IPS DF 4.7 (cell line): ENCODE measurements around the gene CACNA1C.
"Not testable (repeated sequence)": the region's sequence is repeated elsewhere in the genome, so short reads cannot be mapped to it uniquely, and the experiment has no call there.

ENCODE experiments used
- DNase-seq: peaks from one replicate; pipeline ENCODE4 v3.0.0-alpha.2; 2013; ENCODE audit warnings: low spot score; ENCODE audit errors: extremely low read depth

The CACNA1C gene

DNA sequence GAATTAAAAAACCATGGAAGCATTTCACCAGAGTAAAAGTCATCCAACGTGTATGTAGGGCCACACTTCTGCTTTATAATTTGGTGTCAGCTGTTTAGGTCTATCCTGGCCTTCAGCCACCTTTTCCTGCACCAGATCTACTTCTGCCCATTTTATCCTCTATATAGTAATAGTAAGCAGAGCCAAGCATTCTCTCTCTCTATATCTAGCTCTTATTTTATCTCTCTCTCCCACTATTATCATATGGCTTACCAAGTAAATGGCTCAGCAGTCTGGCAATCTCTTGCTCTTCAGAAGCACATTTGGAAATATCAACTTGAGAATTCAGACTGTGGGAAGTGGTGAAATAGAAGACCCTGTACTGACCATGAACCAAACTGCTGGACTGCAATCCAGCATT, 657.9 kb downstream of the CACNA1C start:
- DNase-seq: no peak

DNA sequence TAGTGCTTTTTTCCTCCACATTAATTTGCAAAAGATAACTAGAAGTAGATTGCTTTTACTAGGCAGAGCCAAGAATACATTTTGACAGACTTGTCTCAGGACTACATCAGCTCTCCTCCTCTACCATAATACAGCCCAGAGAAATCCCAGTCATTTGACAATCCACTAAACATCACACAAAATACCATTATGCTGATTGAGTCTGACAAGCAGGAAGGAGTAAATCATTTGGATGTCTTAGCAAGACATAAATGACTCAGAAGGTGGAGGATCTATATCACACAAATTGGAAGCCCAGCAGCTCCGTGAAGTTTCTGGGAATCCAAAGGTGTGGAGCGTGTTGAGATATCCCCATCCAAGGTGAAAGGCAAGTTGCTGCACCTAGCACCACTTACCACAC, 666.6 kb downstream of the CACNA1C start:
- no peak for DNase-seq

DNA sequence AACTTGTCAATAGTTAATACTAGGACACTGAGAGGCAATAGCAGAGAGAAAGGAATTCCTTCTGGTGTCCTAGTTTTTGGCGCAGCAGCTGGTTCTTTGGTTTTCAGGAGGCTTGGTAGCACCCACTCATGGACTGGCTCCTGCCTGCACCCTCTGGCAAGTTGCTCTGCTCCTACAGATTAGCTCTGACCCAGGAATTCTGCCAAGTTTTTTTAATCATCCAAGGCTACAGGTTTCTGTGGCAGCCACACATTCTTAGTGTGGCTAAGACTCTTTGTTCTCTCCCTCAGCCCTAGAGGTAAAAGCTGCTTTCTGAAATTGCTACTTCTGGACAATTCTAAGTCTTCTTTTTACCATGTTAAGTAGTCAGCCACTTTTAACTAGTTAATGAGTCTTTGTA, 670.0 kb downstream of the CACNA1C start:
- DNase-seq: no peak

DNA sequence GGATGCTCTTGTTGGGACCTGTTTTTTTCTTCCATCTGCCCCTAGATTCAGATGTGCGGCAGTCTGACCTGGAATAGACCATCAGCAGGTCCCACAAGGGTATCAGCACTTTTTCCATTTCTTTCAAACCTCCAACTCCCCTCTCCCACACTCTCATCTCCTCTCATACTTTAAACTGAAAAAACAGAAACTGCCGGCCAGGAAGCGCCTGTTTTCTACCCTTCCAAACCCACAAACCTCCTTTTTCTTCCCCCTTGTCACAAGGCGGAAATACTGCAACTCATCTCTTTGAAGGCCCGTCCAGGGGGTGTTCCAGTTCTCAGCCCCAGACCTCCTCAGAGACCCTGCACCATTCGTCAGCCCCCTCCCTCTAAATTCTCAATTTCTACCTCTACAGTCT, 679.5 kb downstream of the CACNA1C start:
- DNase-seq: no peak

DNA sequence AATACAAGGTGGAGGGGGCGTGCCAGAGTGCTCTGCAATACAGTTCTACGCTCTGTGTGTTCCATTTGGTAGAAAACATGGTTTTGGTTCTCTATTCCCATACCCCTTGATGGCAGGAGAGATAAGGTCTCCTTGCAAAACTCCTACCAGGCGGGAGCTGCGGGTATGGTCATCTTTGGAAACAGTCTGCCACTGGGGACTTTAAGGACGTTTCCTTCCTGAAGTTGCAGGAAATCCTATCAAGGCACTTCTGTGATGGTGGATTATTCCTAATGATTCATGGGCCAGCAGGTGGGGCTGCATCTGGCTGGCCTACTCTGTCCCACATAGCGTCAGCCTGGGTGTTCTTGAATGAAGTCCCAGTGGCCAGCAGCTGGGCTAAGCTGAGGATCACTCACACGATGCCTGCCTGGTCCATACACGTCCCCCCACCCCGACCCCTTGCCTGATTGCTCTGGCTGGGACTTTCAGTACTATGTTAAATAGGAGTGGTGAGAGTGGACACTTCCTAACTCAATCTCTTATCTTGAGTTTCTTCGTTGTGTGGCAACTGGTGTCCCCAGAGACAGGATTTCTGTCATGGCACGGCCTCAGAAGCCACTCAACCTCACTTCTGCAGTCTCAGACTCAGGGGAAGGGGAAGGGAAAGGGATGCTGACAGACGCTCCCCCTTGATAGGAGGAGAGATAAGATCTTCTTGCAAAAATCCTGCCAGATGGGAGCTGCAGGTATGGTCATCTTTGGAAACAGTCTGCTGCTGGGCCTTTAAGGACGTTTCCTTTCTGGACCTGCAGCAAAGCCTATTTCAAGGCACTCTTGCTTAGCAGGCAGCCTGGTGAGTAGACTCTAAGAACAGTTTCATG, 680.9 kb downstream of the CACNA1C start:
- DNase-seq: no peak

DNA sequence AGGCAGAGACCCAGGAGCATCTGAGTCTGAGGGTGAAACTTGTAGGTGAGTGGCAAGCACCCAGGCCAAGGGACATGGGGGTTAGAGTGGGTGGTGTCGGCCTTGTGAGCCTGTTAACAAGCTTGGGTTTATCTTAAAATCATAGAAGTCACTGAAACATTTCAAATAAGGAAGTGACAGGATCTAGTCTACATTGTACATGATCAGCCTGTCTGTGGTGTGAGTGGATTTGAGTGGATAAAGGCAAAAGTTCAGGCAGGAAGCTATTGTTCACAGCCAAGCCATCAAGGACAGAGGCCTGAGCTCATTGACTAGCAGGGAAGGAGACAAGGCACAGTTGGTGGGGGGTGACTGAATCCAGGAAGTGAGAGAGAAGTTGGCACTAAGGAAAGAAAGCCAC, 682.6 kb downstream of the CACNA1C start:
- no peak for DNase-seq

DNA sequence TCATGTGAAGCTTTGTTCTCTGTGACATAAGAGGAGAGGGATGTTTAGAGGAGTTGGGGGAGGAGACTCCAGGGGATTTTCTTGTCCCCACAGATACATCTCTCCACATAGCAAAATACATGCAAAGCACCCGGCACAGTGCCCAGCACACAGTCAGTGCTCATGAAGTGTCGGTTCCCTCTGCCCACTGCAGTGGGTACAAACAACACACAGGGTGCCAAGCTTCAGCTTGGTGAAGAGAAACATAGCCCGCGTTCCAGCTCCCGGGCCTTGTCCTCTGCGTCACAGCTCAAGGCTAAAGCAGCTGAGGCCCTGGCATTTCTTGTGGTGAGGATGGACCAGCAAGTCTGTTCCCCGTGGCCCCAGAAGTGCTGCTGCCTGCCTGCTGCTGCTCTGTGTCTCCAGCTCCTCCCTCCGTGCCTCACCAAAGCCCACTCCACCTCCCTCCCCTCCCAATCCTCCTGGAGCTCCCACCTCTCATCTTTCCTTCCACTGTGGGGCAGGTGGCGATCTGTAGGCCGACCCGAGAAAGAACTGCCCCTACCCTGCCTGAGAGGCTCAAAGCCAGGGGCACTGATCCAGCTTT, 685.0 kb downstream of the CACNA1C start:
- DNase-seq: no peak

DNA sequence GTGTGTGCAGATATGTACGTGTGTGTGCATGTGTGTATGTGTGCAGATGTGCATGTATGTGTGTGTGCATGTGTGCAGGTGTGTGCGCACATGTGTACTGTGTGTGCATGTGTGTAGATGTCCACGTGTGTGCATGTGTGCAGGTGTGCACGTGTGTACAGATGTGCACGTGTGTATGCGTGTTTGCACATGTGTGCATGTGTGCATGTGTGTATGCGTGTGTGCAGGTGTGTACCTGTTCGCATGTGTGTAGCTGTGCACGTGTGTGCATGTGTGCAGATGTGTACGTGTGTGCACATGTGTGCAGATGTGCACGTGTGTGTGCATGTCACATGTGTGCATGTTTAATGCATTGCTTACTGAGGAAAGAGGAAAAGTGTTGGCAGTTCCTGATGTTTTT, 686.3 kb downstream of the CACNA1C start:
- DNase-seq: no peak

DNA sequence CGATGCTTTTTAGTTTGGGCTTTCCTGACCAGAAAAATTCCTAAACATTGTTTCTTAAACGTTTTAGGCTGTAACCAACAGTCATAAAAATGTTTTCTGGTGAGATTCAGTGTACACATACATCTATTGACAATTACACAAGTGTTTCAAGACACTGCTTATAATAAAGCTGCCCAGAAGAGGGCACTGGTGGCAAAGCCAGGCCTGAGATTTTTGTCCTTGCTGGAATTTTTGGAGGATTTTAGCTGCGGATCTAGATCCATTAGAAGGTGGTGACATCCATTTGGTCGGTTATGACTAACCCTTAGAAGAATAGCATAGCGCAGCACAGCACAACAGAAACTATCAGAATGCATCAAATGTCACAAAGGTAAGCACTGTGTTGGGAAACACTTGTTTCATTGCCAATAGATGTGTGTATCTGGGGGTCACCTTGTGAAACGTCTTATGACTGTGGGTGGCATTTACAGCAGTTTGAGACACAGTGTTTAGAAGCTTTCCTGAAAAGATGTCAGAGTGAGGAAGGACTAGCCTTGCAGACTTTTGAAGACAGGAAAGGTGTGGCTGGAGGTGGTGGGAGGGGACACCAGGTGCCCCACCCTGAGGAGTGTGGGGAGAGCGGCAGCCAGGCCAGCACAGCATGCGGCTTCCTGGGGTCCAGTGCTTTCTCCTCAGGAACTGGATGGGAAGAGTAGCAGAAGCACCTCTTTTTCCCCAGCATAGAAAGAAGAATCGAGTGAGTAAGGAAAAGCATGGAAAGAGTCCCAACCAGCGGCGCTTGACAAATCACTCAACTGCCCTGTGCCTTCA, 687.2 kb downstream of the CACNA1C start:
- no peak for DNase-seq

DNA sequence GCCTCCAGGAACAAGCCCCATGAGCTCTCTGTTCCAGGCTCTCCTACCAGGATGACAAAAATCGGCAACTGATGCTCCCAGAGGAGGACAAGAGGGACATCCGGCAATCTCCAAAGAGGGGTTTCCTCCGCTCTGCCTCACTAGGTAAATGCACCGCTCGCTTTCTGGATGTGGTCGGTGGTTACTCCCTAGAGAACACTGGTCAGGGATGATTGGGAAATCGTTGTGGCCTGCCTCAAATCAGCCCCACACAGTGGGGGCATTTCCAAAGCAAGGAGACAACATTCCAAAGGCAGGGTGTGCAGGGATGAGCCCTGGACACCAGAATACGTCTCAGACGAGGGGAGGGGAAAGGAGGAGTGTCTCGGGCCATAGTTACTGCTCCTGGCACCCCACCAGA, 689.2 kb downstream of the CACNA1C start:
- DNase-seq: not testable (repeated sequence)

DNA sequence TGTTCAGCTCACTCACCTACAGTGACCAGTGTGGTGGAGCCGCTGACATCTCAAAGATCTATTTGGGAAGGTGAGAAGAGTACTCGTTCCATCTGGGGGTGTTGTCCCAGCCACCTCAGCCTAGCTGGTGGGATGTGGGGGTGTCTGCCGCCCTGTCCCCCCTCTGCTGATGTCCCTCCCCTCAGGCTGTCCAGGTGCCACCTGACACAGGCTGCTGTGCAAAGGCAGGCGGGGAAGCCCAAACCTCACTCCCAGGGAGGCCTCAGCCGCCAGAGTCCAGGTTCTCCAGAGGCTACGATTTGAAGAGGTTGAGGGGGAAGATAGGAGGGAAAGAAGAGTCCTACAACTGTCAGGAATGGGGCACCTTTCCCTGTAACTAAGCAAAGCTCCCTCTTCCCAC, 690.7 kb downstream of the CACNA1C start:
- no peak for DNase-seq

DNA sequence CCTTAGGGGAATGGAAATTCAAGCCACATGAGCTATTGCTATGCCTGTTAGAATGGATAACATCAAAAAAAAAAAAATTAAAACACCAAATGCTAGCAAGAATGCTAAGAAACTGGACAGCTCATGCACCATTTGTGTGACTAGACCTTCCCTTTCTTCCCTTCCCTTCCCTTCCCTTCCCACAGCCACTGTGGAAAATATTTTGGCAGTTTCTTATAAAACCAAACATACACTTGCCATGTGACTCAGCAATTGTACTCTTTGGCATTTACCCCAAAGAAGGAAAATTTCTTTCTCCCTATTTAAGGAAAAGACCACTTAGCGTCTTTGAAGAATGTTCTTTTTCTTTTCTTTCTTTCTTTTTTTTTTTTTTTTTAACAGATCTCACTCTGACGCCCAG, 692.9 kb downstream of the CACNA1C start:
- no peak for DNase-seq
